M059J (cell line): Measurements from ENCODE around the gene CDC34. TPM values are rescaled to one million over a fixed set of nuclear protein-coding genes. Genes with fewer than 3 reads are reported as not detected.

Experiments
- DNase-seq: peaks from one replicate; pipeline ENCODE4 v3.0.0-alpha.2; 2012; ENCODE audit warnings: low read depth
- total RNA-seq: library from RNA; depleted of rRNA; stranded (reverse); fragments of >200 nt; shearing (Covaris generic); gene quantifications from 2 replicates; pipeline ENCODE4 v1.2.3, GENCODE V29; 2014

CDC34 gene
- total RNA-seq, 1 experiment from 2014 or later, result 57.4 TPM

- DNase-seq, result no peak
Observed at GRCh38 chr19:542173-542866, 10.8 kb downstream of the CDC34 start.

- no peak for DNase-seq
Observed at GRCh38 chr19:543910-544608, 12.5 kb downstream of the CDC34 start, which contains the start of gene GZMM. TSS of gene GZMM (plus strand) at chr19:544053. CDS start at chr19:544072, 19 bp downstream.

DNA sequence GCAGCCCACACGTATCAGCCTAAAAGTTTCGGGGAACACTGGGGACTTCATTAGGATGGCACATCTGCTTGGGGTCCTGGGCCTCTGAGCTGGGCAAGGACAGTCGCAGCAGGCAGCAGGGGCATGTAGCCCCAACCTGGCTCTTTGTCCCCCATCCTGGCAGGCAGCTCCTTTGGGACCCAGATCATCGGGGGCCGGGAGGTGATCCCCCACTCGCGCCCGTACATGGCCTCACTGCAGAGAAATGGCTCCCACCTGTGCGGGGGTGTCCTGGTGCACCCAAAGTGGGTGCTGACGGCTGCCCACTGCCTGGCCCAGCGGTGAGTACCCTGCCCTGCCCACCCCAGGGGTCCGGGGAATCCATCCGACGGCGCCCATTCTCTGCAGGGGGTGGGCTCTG is 15.6 kb downstream of the CDC34 start:
- DNase-seq, result no peak

DNA sequence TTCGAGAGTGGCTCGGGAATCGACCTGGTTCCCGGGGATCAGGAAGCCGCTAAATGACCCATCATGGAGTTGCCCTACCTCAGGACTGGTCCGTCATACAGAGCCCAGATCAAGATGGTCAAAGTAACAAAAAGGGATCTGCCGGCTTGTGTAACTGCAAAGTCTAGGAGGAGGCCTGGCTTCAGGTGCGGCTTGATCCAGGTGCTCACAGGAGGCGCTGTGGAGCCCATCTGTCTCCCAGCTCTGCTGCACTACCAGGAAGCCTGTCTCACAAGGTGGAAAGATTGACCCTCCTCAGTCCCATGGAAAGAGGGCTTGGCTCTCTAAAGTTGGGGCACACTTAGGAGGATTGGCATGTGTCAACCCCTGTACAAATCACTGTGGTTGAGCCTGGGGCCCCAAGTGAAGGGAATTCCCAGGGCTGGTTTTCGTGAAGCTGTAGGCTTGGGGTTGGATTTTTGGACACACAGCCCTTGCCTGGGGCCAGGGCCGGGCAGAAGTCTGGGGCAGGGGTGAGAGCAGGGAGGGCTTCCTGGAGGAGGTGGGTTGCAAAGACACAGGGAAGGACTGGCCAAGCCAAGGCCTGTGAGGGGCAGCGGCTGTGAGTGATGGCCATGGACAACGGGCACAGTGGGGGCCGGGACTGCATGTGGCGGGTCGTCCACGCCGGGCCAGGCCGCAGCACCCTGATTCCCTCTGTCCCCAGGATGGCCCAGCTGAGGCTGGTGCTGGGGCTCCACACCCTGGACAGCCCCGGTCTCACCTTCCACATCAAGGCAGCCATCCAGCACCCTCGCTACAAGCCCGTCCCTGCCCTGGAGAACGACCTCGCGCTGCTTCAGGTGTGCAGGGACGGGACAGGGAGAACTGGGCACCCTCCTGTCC is 16.5 kb downstream of the CDC34 start:
- DNase-seq, result no peak

GRCh38 chr19:548886-549830 is 17.6 kb downstream of the CDC34 start:
- no peak for DNase-seq

GRCh38 chr19:554817-555216 is 23.3 kb downstream of the CDC34 start:
- DNase-seq, result no peak

DNA sequence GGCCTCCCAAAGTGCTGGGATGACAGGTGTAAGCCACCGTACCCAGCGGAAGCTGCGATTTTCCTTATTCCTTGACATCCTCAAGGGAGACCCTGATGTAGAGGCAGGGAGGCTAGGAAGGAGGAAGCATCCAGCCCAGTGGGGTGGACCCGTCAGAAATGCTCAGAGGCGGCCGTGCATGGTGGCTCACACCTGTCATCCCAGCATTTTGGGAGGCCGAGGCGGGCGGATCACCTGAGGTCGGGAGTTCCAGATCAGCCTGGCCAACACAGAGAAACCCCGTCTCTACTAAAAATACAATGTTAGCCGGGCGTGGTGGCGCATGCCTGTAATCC is 23.9 kb downstream of the CDC34 start:
- no peak for DNase-seq

- no peak for DNase-seq
Observed at GRCh38 chr19:556611-557382, 25.2 kb downstream of the CDC34 start.

DNA sequence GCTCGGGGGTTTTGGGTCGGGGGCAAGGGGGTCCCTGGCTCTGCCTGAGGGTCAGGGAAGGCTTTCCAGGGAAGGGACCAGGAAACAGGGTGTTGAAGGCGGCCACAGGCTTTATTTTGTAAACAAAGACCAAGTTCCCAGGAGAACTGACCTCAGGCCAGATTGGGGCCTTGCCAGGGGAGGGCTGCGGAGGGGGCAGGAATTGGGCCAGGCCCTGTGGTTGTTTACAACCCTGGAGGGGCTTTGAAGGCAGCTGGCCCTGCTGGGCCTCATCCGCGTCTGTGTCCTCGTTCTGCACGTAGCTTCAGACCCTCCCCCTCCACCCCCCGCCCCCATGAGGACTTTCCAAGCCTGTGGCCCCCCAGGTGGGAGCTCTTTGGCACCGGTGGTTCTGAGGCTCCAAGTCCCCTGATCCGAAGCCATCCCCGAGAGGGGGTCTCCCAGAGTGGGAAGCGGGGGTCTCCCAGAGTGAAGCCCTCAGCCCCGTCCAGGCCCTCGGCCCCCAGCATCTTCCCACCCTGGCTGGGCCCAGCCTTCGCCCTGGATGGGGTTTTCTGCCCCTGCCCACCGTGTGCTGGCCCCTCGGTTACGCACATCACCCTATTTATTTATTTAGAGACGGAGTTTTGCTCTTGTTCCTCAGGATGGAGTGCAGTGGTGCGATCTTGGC is 27.3 kb downstream of the CDC34 start:
- peak; percentile 65 for DNase-seq

GRCh38 chr19:560121-560520 is 28.6 kb downstream of the CDC34 start:
- no peak for DNase-seq

DNA sequence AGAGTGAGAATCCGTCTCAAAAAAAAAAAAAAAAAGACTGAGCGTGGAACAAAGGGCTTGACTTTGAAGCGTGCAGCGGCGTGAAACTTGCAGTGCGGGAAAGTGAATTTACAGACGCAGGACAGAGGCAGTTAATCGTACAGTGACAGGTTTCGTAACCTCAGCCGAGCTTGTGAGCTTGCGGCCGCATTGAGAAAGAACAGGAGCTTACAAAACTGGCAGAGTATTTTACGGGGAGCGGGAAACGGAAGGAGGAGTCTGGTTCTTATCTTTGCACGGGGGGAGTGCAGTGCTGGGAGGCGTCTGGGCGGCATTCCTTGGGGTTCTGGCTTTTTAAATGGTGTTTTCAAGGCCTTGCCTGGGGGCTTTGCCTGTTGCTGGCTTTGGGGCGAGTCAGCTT is 34.8 kb downstream of the CDC34 start:
- DNase-seq, result no peak

DNA sequence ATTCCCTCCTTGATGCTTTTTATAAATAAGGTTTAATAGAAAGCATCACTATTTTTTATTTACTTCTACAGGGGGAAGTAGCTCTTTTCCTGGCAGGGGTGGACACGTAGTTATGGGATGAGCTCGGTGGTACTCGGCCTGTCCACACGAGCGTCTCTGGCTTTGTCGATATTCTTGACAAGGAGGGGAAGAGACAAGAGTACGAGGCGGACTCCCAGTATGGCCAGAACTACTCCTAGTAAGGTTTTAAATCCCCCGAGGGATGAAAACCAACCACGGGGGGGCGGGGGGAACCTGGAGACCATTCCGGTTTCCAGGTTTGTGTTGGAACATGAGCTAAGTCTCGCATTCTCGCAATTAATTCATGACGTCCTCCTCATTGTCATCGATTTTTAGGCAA is 35.3 kb downstream of the CDC34 start:
- no peak for DNase-seq

DNA sequence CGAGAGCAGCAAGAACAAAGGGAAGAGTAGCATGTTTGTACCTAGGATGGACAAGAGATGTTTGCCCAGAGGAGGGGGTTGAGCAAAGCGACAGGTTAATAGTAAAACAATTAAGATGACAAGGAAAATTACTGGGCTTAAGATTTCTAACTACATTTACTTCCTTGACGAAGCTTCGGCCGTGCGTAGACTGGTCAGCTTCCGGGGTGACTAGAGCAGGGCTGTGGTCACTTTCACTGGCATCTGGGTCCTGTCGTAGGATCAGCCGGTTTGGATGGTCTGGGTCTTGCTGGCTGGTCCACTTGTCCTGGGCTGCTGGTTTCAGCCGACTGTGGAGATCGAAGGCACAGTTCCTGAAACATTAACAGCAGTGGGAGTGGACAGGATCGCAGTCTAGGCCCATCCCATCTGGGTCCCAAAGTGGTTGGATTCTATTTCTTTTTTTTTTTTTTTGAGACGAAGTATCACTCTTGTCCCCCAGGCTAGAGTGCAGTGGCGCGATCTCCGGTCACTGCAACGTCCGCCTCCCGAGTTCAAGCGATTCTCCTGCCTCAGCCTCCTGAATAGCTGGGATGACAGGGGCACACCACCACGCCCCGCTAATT is 35.8 kb downstream of the CDC34 start:
- DNase-seq, result no peak

GRCh38 chr19:570251-570686 is 38.7 kb downstream of the CDC34 start:
- DNase-seq, result no peak

GRCh38 chr19:570937-571565 is 39.5 kb downstream of the CDC34 start:
- peak; percentile 70 for DNase-seq

GRCh38 chr19:571566-571974 is 40.0 kb downstream of the CDC34 start:
- DNase-seq, result peak; percentile 73

- DNase-seq, result peak; percentile 98
Observed at GRCh38 chr19:572140-572742, 40.7 kb downstream of the CDC34 start, which contains the start of gene BSG. TSS of gene BSG (plus strand) at chr19:572596. CDS start at chr19:572635, 39 bp downstream.

DNA sequence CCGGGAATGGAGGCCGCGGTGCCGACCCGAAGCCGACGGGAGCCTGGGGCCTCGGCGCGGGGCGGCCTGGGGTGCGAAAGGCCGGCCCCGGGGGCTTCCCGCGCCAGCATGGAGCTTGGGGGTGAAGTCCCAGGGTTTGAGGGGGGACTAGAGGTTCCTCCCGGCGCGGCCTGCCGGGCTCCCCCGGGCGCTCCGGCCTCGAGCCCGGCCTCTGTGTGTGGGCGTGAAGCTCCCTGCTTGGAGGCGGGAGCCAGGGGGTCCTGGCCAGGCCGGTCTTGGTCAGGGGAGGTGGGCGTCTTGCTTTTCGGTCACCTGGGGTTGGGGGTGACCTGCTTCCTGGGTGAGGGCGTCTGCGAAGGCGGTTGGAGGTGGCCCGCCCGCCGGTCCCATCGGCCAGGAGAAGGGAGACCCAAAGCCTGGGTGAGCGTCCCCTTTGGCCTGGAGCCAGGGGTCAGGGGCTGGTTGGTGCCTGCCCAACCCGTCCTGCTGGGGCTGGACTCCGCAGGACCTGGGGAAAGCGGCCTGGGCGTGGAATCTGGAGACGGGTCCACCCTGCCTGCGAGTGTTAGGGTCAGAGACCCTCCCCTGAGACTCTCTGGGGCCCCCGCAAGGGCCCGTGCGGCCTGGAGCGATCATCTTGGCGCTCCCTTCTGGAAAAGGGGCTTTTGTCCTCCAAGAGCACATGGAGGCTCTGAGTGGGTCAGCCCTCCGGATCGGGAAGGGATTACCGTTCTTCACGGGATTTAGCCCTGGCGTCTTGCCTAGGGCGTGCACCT is 41.4 kb downstream of the CDC34 start:
- peak; percentile 59 for DNase-seq
